H9 (cell line): ENCODE measurements around the gene MST1R. TPM values are rescaled to one million over a fixed set of nuclear protein-coding genes. Genes with fewer than 3 reads are reported as not detected.

ENCODE experiments used
- DNase-seq: peaks from one replicate; pipeline ENCODE4 v3.0.0-alpha.2; 2017
- H2AFZ ChIP-seq: one replicate; pipeline ENCODE4 v1.6.1; 2013; ENCODE audit warnings: mild to moderate bottlenecking, low read length, control low read depth, moderate library complexity
- H2AK5ac ChIP-seq: 2 replicates; pipeline ENCODE4 v1.6.1; 2013; ENCODE audit warnings: low read length, control low read depth, mixed read lengths; ENCODE audit not compliant: insufficient read length
- H2BK120ac ChIP-seq: one replicate; pipeline ENCODE4 v1.6.1; 2013; ENCODE audit warnings: low read depth, mild to moderate bottlenecking, low read length, control low read depth, inconsistent platforms; ENCODE audit not compliant: poor library complexity, severe bottlenecking
- H2BK12ac ChIP-seq: 2 replicates; pipeline ENCODE4 v1.6.1; 2013; ENCODE audit warnings: low read length, control low read depth, mixed read lengths, low read depth; ENCODE audit not compliant: insufficient read length
- H2BK15ac ChIP-seq: 2 replicates; pipeline ENCODE4 v1.6.1; 2013; ENCODE audit warnings: low read depth, low read length, control low read depth
- H2BK20ac ChIP-seq: one replicate; pipeline ENCODE4 v1.6.1; 2013; ENCODE audit warnings: low read depth, mild to moderate bottlenecking, low read length, control low read depth, inconsistent platforms; ENCODE audit not compliant: poor library complexity, severe bottlenecking
- H2BK5ac ChIP-seq: 2 replicates; pipeline ENCODE4 v1.6.1; 2013; ENCODE audit warnings: low read length, control low read depth, mixed read lengths; ENCODE audit not compliant: insufficient read length
- H3K14ac ChIP-seq: 2 replicates; pipeline ENCODE4 v1.6.1; 2013; ENCODE audit warnings: low read length, control low read depth; ENCODE audit not compliant: insufficient read depth
- H3K18ac ChIP-seq: 2 replicates; pipeline ENCODE4 v1.6.1; 2013; ENCODE audit warnings: low read depth, mild to moderate bottlenecking, mixed read lengths, low read length, control low read depth; ENCODE audit not compliant: insufficient read length
- H3K23ac ChIP-seq: 2 replicates; pipeline ENCODE4 v1.6.1; 2013; ENCODE audit warnings: low read length, control low read depth, mixed read lengths, low read depth; ENCODE audit not compliant: insufficient read length
- H3K23me2 ChIP-seq: 2 replicates; pipeline ENCODE4 v1.6.1; 2013; ENCODE audit warnings: low read depth, mild to moderate bottlenecking, mixed read lengths, low read length, control low read depth; ENCODE audit not compliant: insufficient read length, poor library complexity, severe bottlenecking
- H3K27ac ChIP-seq: 2 replicates; pipeline ENCODE4 v1.5.1; 2013; ENCODE audit warnings: low read length, control low read depth, mixed read lengths, low read depth; ENCODE audit not compliant: insufficient read length
- H3K27me3 ChIP-seq: 2 replicates; pipeline ENCODE4 v1.6.1; 2013; ENCODE audit warnings: low read length, control low read depth, inconsistent platforms; ENCODE audit not compliant: insufficient read depth
- H3K4ac ChIP-seq: 2 replicates; pipeline ENCODE4 v1.6.1; 2013; ENCODE audit warnings: low read depth, mild to moderate bottlenecking, control low read depth, inconsistent platforms, low read length, moderate library complexity
- H3K4me1 ChIP-seq: 2 replicates; pipeline ENCODE4 v1.6.1; 2013; ENCODE audit warnings: low read length, control low read depth, inconsistent platforms; ENCODE audit not compliant: insufficient read depth
- H3K4me2 ChIP-seq: 2 replicates; pipeline ENCODE4 v1.6.1; 2013; ENCODE audit warnings: low read length, control low read depth, mixed read lengths; ENCODE audit not compliant: insufficient read length, insufficient read depth
- H3K56ac ChIP-seq: 2 replicates; pipeline ENCODE4 v1.6.1; 2013; ENCODE audit warnings: low read depth, mild to moderate bottlenecking, mixed read lengths, low read length, control low read depth; ENCODE audit not compliant: insufficient read length
- H3K79me1 ChIP-seq: 2 replicates; pipeline ENCODE4 v1.6.1; 2013; ENCODE audit warnings: low read depth, mild to moderate bottlenecking, moderate library complexity, low read length, control low read depth, inconsistent platforms; ENCODE audit not compliant: insufficient read depth, poor library complexity, severe bottlenecking
- H3K79me2 ChIP-seq: 2 replicates; pipeline ENCODE4 v1.6.1; 2013; ENCODE audit warnings: low read length, control low read depth, inconsistent platforms; ENCODE audit not compliant: insufficient read depth
- H3K9ac ChIP-seq: 2 replicates; pipeline ENCODE4 v1.6.1; 2013; ENCODE audit warnings: low read length, control low read depth, mixed read lengths; ENCODE audit not compliant: insufficient read length; ENCODE audit errors: extremely low read depth
- H3K9me3 ChIP-seq: one replicate; pipeline ENCODE4 v1.6.1; 2013; ENCODE audit warnings: low read depth, low read length, inconsistent platforms; ENCODE audit not compliant: control insufficient read depth
- H3T11ph ChIP-seq: one replicate; pipeline ENCODE4 v1.6.1; 2013; ENCODE audit warnings: mild to moderate bottlenecking, low read length, control low read depth, inconsistent platforms
- H4K20me1 ChIP-seq: one replicate; pipeline ENCODE4 v1.6.1; 2013; ENCODE audit not compliant: control insufficient read depth, insufficient read length, insufficient read depth
- H4K5ac ChIP-seq: 2 replicates; pipeline ENCODE4 v1.6.1; 2013; ENCODE audit warnings: low read depth, mild to moderate bottlenecking, mixed read lengths, low read length, control low read depth; ENCODE audit not compliant: insufficient read length
- H4K8ac ChIP-seq: replicated peaks from 2 replicates; pipeline ENCODE4 v1.6.1; 2013; ENCODE audit warnings: low read length, control low read depth, mixed read lengths, low read depth; ENCODE audit not compliant: insufficient read length
- H4K91ac ChIP-seq: 2 replicates; pipeline ENCODE4 v1.6.1; 2013; ENCODE audit warnings: low read depth, mild to moderate bottlenecking, moderate library complexity, mixed read lengths, low read length, control low read depth; ENCODE audit not compliant: insufficient read length
- H3K27ac Mint-ChIP-seq, 3 experiments: 2 replicates in 2 of 3; 3 replicates in 1 of 3; pipeline ENCODE4 v1.8.0; 2020 to 2021; ENCODE audit warnings: mixed read lengths in 3 of 3, mild to moderate bottlenecking in 1 of 3, moderate library complexity in 1 of 3
- H3K27me3 Mint-ChIP-seq: 2 replicates; pipeline ENCODE4 v1.8.0; 2021; ENCODE audit warnings: low read depth, mild to moderate bottlenecking, moderate library complexity, mixed read lengths
- H3K36me3 Mint-ChIP-seq, 3 experiments: 2 replicates in 2 of 3; 3 replicates in 1 of 3; pipeline ENCODE4 v1.8.0; 2020 to 2021; ENCODE audit warnings: low read depth in 3 of 3, mixed read lengths in 3 of 3; ENCODE audit not compliant: insufficient read depth in 1 of 3
- H3K4me1 Mint-ChIP-seq, 2 experiments: 2 replicates each; pipeline ENCODE4 v1.8.0; 2020; ENCODE audit warnings: mixed read lengths in 2 of 2
- H3K4me3 Mint-ChIP-seq, 2 experiments: 2 replicates in 1 of 2; 3 replicates in 1 of 2; pipeline ENCODE4 v1.8.0; 2020 to 2021; ENCODE audit warnings: mild to moderate bottlenecking in 2 of 2, mixed read lengths in 2 of 2, moderate library complexity in 1 of 2
- H3K9me3 Mint-ChIP-seq, 2 experiments: 2 replicates in 1 of 2; 3 replicates in 1 of 2; pipeline ENCODE4 v1.8.0; 2020; ENCODE audit warnings: mild to moderate bottlenecking in 2 of 2, mixed read lengths in 2 of 2, moderate library complexity in 1 of 2
- WGBS: extraction: QIAGEN DNeasy Blood & Tissue Kit; methylation state at CpG from one replicate; pipeline ENCODE4 v1.1.7; 2013; ENCODE audit warnings: missing lambda C conversion rate, low lambda C conversion rate, mixed read lengths; ENCODE audit not compliant: insufficient read length; ENCODE audit errors: extremely low coverage; 5-methylcytosine and 5-hydroxymethylcytosine counted together
- total RNA-seq: library from RNA; stranded (reverse); gene quantifications from 2 replicates; pipeline ENCODE4 v1.2.1, GENCODE V29; 2021
- TF ChIP-seq, protein P1 (sequence below): fragments of 200-600 bp; sonication (generic); conservative IDR thresholded peaks from 3 replicates; pipeline ENCODE4 v1.8.0; 2021; ENCODE audit warnings: antibody characterized with exemption, mild to moderate bottlenecking

The MST1R gene
- total RNA-seq, 1 experiment from 2014 or later, result 4.9 TPM

DNA sequence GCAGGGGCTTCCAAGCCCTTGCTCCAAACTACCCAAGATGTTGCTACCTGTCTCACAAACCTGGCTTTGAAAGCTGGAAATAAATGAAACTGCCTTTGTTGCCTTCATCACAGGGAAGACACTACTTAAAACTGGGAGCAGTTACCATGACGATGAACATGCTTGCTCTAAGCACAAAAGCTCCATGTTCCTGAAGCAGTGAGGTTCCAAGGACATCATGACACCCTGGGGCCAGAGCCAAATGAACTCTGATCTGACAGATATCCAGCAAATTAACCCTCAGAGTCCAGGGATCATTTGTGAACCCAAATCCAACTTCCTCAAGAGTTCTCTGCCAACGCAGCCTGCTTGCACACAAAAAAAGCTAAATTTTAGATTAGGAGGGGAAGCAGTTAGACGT, 58.0 kb downstream of the MST1R start:
- H2BK15ac ChIP-seq, result no peak overlapping the region
- H3K9me3 ChIP-seq, result no peaks in the 10 kb centered on the region
- DNase-seq, result no peak
- H3K23me2 ChIP-seq, result no peaks in the 10 kb centered on the region
- Mint-ChIP-seq H3K27me3 (no peaks in the 10 kb centered on the region), H3K27ac (no peak overlapping the region; a peak in 1 of 7 replicates), H3K36me3 (peaks cover 33 to 64% (median 57%) of the 10 kb centered on the region in 3 experiments; a peak in 6 of 7 replicates), H3K4me3 (no peak overlapping the region), H3K9me3 (no peaks in the 10 kb centered on the region), H3K4me1 (peaks cover 13 to 17% of the 10 kb centered on the region in 2 experiments)
- no peak overlapping the region for H2BK5ac ChIP-seq
- H3T11ph ChIP-seq, result no peak overlapping the region
- H3K4me2 ChIP-seq, result no peak overlapping the region
- H2AK5ac ChIP-seq, result no peak overlapping the region
- H4K5ac ChIP-seq, result no peak overlapping the region
- no peak overlapping the region for H3K23ac ChIP-seq
- H3K27me3 ChIP-seq, result no peaks in the 10 kb centered on the region
- no peak overlapping the region for H4K91ac ChIP-seq
- no peak overlapping the region for H3K14ac ChIP-seq
- TF ChIP-seq, protein P1, sequence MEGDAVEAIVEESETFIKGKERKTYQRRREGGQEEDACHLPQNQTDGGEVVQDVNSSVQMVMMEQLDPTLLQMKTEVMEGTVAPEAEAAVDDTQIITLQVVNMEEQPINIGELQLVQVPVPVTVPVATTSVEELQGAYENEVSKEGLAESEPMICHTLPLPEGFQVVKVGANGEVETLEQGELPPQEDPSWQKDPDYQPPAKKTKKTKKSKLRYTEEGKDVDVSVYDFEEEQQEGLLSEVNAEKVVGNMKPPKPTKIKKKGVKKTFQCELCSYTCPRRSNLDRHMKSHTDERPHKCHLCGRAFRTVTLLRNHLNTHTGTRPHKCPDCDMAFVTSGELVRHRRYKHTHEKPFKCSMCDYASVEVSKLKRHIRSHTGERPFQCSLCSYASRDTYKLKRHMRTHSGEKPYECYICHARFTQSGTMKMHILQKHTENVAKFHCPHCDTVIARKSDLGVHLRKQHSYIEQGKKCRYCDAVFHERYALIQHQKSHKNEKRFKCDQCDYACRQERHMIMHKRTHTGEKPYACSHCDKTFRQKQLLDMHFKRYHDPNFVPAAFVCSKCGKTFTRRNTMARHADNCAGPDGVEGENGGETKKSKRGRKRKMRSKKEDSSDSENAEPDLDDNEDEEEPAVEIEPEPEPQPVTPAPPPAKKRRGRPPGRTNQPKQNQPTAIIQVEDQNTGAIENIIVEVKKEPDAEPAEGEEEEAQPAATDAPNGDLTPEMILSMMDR, result no peak
- no peak overlapping the region for H3K4ac ChIP-seq
- H2AFZ ChIP-seq, result no peak overlapping the region
- no CpG with 5 or more reads among the region's 3 CpGs for WGBS
- no peak overlapping the region for H3K18ac ChIP-seq
- H2BK20ac ChIP-seq, result no peak overlapping the region
- H4K20me1 ChIP-seq, result no peaks in the 10 kb centered on the region
- no peak overlapping the region for H2BK120ac ChIP-seq
- no peaks in the 10 kb centered on the region for H3K4me1 ChIP-seq
- no peak overlapping the region for H2BK12ac ChIP-seq
- no peak overlapping the region for H3K56ac ChIP-seq
- H3K79me2 ChIP-seq, result no peaks in the 10 kb centered on the region; the same call in 1 of the 2 replicates
- no peak overlapping the region for H4K8ac ChIP-seq
- H3K9ac ChIP-seq, result no peak overlapping the region
- no peak overlapping the region for H3K27ac ChIP-seq
- no peaks in the 10 kb centered on the region for H3K79me1 ChIP-seq
